Stomach (tissue), 9 donors: ENCODE results near the gene SMCO3. TPM values are rescaled to one million over a fixed set of nuclear protein-coding genes. Genes with fewer than 3 reads are reported as not detected.

Experiments used
- DNase-seq, 2 donors: peaks; one replicate each; pipeline versions ENCODE4 v3.0.0 to v3.0.0-alpha.2; 2013 to 2019
- H3K27ac ChIP-seq, 5 donors: fragments of 200-600 bp in 4 of 5; sonication (generic) in 4 of 5; one replicate each; pipeline ENCODE4 v1.5.1; 2013 to 2019; ENCODE audit warnings: mild to moderate bottlenecking in 1 of 5, moderate library complexity in 1 of 5
- H3K27me3 ChIP-seq, 3 donors: fragments of 200-600 bp; sonication (generic); one replicate each; pipeline ENCODE4 v1.5.1; 2017 to 2019; ENCODE audit warnings: mixed run types in 1 of 3
- H3K36me3 ChIP-seq, 4 donors: fragments of 200-600 bp; sonication (generic); 1 replicate in 3 of 4; 2 replicates in 1 of 4; pipeline ENCODE4 v1.5.1; 2016 to 2019
- H3K4me1 ChIP-seq, 4 donors: fragments of 200-600 bp; sonication (generic); one replicate each; pipeline ENCODE4 v1.5.1; 2016 to 2019
- H3K4me3 ChIP-seq, 4 donors: fragments of 200-600 bp; sonication (generic) in 3 of 4; one replicate each; pipeline ENCODE4 v1.5.1; 2016 to 2019; ENCODE audit warnings: mild to moderate bottlenecking in 1 of 4
- H3K9me3 ChIP-seq, 4 donors: fragments of 200-600 bp; sonication (generic); one replicate each; pipeline ENCODE4 v1.5.1; 2016 to 2019
- EP300 ChIP-seq: sonication (generic); formaldehyde crosslinking; IDR thresholded peaks from one replicate; pipeline ENCODE4 v1.6.1; 2017; ENCODE audit warnings: antibody characterized with exemption
- POLR2A ChIP-seq, 4 donors: fragments of 450-650 bp; IDR thresholded peaks; one replicate each; pipeline ENCODE4 v1.6.1; 2016; ENCODE audit warnings: antibody characterized with exemption in 4 of 4, control low read depth in 2 of 4, mild to moderate bottlenecking in 1 of 4, moderate library complexity in 1 of 4
- POLR2AphosphoS5 ChIP-seq, 3 donors: sonication (generic); formaldehyde crosslinking; IDR thresholded peaks; one replicate each; pipeline ENCODE4 v1.6.1; 2016; ENCODE audit warnings: antibody characterized with exemption in 3 of 3
- WGBS, 5 donors: extraction: QIAGEN DNeasy Blood & Tissue Kit in 3 of 5; methylation state at CpG; one replicate each; pipeline versions ENCODE4 v1.1.5 to v1.1.7; 2013 to 2018; 5-methylcytosine and 5-hydroxymethylcytosine counted together
- intact Hi-C: fragments of 100-400 bp; cut with DNase I; formaldehyde crosslinking; loops from one replicate; pipeline ENCODE4 v1.15.1; 2023; ENCODE audit warnings: low total_unique reads
- polyA plus RNA-seq, 3 donors: library from polyadenylated mRNA; stranded (reverse); fragments of 200-250 nt; gene quantifications; one replicate each; pipeline ENCODE4 v1.2.3, GENCODE V29; 2013
- total RNA-seq, 5 donors: library from RNA; depleted of rRNA; stranded (reverse); fragments of >200 nt; gene quantifications; one replicate each; pipeline versions ENCODE4 v1.1.0 to v1.2.3, GENCODE V29; 2014 to 2016
- TF ChIP-seq, protein P1 (sequence below), 7 experiments: fragments of 450-650 bp in 4 of 7; fragments of 200-600 bp in 3 of 7; sonication (generic) in 3 of 7; IDR thresholded peaks; one replicate each; pipeline ENCODE4 v1.5.1; 2016 to 2019; ENCODE audit warnings: antibody characterized with exemption in 7 of 7, control low read depth in 2 of 7, mild to moderate bottlenecking in 1 of 7
- donor health status: healthy with polysubstance abuse.
- donor health status: Bipolar disorder and iron deficiency.
- donor health status: healthy.

Gene SMCO3
- total and polyA plus RNA-seq, 8 donors, result 2.4 TPM; not detected in 7

DNA sequence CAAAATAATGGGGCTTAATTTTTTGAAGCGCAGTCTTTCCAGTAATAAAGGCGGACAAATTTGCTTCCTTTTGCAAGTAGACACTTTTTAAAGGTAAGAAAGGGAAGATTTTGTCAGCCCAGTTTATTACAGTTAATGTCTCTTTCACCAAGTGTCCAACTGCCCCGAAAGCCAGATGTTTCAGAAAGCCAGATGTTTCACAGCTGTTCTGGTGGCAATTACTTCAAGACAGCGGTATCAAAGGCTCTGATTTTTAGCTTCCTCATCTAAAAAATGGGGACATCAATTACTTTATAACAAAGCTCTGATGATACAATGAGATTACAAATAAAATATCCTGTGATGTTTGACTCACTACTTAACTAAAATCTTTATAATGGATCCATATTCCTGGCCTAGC lies 11.7 kb downstream of the SMCO3 start:
- H3K27me3 ChIP-seq, result no peaks in the 10 kb centered on the region
- H3K4me1 ChIP-seq, result peaks cover 11 to 39% (median 23%) of the 10 kb centered on the region in 4 donors
- no peaks in the 10 kb centered on the region for H3K9me3 ChIP-seq
- DNase-seq, result no peak
- peak overlapping the region; percentile 76 to 82 (median 80) for H3K4me3 ChIP-seq
- WGBS, 5 donors, result 63 to 73% (median 69%) methylated on average over 4 of the region's 4 CpGs
- H3K36me3 ChIP-seq, result peaks cover 9 to 27% (median 26%) of the 10 kb centered on the region in 4 donors
- intact Hi-C loops, result loop anchor here (2.0 kb wide), 1 partner anchor 31 kb away; a partner anchor contains a TSS
- TF ChIP-seq POLR2AphosphoS5 (IDR thresholded peaks at IDR 0.05), result no peak
- TF ChIP-seq POLR2A (IDR thresholded peaks at IDR 0.05), result no peak
- TF ChIP-seq, protein P1, sequence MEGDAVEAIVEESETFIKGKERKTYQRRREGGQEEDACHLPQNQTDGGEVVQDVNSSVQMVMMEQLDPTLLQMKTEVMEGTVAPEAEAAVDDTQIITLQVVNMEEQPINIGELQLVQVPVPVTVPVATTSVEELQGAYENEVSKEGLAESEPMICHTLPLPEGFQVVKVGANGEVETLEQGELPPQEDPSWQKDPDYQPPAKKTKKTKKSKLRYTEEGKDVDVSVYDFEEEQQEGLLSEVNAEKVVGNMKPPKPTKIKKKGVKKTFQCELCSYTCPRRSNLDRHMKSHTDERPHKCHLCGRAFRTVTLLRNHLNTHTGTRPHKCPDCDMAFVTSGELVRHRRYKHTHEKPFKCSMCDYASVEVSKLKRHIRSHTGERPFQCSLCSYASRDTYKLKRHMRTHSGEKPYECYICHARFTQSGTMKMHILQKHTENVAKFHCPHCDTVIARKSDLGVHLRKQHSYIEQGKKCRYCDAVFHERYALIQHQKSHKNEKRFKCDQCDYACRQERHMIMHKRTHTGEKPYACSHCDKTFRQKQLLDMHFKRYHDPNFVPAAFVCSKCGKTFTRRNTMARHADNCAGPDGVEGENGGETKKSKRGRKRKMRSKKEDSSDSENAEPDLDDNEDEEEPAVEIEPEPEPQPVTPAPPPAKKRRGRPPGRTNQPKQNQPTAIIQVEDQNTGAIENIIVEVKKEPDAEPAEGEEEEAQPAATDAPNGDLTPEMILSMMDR (IDR thresholded peaks at IDR 0.05), result no peak
- TF ChIP-seq EP300, result no peak
- H3K27ac ChIP-seq, result peak overlapping the region in 3 of 5 donors; percentile 88 to 96 (median 93)

DNA sequence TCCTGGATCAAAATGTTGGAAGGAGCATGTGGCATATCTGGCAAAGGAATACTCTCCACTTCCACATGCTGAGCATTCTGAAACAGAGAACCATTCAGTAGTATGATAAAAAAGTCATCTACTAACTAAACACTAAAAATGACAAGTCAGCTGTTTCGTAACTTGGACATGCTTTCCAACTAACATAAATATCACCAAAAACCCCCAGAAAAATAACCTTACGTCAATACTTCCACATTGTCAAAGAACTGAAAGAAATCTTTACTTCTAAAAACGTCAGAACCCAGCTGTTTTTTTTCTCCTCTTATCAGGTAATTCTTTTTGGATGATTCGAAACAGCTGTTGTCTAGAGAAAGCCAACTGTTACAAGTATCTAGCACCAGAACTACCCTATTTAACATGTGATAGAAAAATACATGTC lies 18.9 kb downstream of the SMCO3 start:
- H3K36me3 ChIP-seq, result peaks cover 68 to 98% (median 97%) of the 10 kb centered on the region in 4 donors
- H3K27me3 ChIP-seq, result no peaks in the 10 kb centered on the region
- no peak for DNase-seq
- H3K27ac ChIP-seq, result no peak overlapping the region
- 71 to 80% (median 77%) methylated on average over 4 of the region's 4 CpGs for WGBS, 5 donors
- H3K9me3 ChIP-seq, result no peaks in the 10 kb centered on the region
- peaks cover 0 to 2% (median 0%) of the 10 kb centered on the region in 4 donors for H3K4me1 ChIP-seq
- TF ChIP-seq, protein P1 (IDR thresholded peaks at IDR 0.05), result no peak
- TF ChIP-seq POLR2AphosphoS5 (IDR thresholded peaks at IDR 0.05), result no peak
- TF ChIP-seq POLR2A (IDR thresholded peaks at IDR 0.05), result no peak
- TF ChIP-seq EP300, result no peak
- intact Hi-C loops, result no loop called here
- H3K4me3 ChIP-seq, result no peak overlapping the region

DNA sequence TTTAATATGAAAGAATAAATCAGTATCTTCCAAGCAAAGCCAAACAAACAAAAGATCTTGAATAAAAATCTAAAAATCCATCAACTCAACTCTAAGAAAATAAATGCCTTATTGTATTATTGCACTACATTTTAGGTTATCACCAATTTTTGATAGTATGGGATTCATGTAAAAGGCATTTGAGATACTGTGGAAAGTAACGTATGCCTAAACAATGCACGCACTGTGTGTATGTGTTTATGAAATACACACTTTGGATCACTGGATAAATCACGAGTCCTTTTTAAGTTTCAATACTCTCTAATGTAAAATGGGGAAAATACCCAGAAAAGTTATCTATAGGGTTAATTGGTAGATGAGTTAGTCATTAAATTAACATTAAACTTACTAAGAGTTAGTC lies 28.4 kb downstream of the SMCO3 start:
- WGBS, 5 donors, result 78 to 89% (median 85%) methylated on average over 3 of the region's 3 CpGs
- H3K9me3 ChIP-seq, result no peaks in the 10 kb centered on the region
- no peak for TF ChIP-seq POLR2AphosphoS5 (IDR thresholded peaks at IDR 0.05)
- TF ChIP-seq POLR2A (IDR thresholded peaks at IDR 0.05), result no peak
- TF ChIP-seq, protein P1 (IDR thresholded peaks at IDR 0.05), result no peak
- no peak for TF ChIP-seq EP300
- no peak for DNase-seq
- H3K36me3 ChIP-seq, result peaks cover 37 to 68% (median 61%) of the 10 kb centered on the region in 4 donors
- H3K4me3 ChIP-seq, result no peak overlapping the region
- peaks cover 0 to 5% (median 0%) of the 10 kb centered on the region in 4 donors for H3K4me1 ChIP-seq
- intact Hi-C loops, result no loop called here
- H3K27me3 ChIP-seq, result no peaks in the 10 kb centered on the region
- H3K27ac ChIP-seq, result no peak overlapping the region

DNA sequence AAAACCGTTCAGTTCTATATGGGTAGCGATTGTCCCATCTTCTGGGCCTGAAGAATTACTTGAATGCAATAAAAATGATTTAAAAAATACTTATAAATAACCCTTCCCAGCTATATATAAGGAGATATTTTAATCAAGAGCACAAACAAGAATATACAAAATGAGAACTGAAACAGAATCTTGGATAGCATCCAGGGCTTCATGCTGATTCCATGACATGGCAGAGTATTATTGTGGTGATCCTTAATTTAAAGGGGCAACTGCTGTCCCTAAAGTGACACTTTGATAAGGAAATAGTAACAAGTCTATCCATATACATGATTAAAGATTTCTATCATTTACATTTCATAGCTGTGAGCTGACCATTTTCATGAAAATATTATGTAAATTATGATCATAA lies 29.5 kb downstream of the SMCO3 start:
- Histone ChIP-seq H3K36me3 (peaks cover 27 to 57% (median 50%) of the 10 kb centered on the region in 4 donors), H3K4me3 (no peak overlapping the region), H3K27me3 (no peaks in the 10 kb centered on the region), H3K9me3 (no peaks in the 10 kb centered on the region), H3K27ac (no peak overlapping the region), H3K4me1 (peaks cover 0 to 11% (median 0%) of the 10 kb centered on the region in 4 donors)
- 92 to 98% (median 96%) methylated on average over 2 of the region's 2 CpGs for WGBS, 5 donors
- DNase-seq, result no peak
- intact Hi-C loops, result no loop called here
- no peak for TF ChIP-seq POLR2AphosphoS5 (IDR thresholded peaks at IDR 0.05)
- TF ChIP-seq EP300, result no peak
- TF ChIP-seq, protein P1 (IDR thresholded peaks at IDR 0.05), result no peak
- no peak for TF ChIP-seq POLR2A (IDR thresholded peaks at IDR 0.05)
